Right atrium auricular region (tissue), 2 donors: ENCODE data around the gene JAKMIP2. TPM values are rescaled to one million over a fixed set of nuclear protein-coding genes. Genes with fewer than 3 reads are reported as not detected.

Source experiments
- DNase-seq: peaks from one replicate; pipeline ENCODE4 v3.0.0-alpha.2; 2019; ENCODE audit warnings: low spot score
- H3K27ac ChIP-seq, 2 donors: fragments of 200-600 bp; sonication (generic); 1 replicate in 1 of 2; 2 replicates in 1 of 2; pipeline ENCODE4 v1.5.1; 2016 to 2019
- H3K27me3 ChIP-seq, 2 donors: fragments of 200-600 bp; sonication (generic); one replicate each; pipeline versions ENCODE4 v1.5.1 to v1.6.0; 2017 to 2019
- H3K36me3 ChIP-seq: fragments of 200-600 bp; sonication (generic); one replicate; pipeline ENCODE4 v1.5.1; 2016
- H3K4me1 ChIP-seq, 2 donors: fragments of 200-600 bp; sonication (generic); one replicate each; pipeline versions ENCODE4 v1.5.1 to v1.6.0; 2017 to 2019
- H3K4me3 ChIP-seq, 2 donors: fragments of 200-600 bp; sonication (generic); 1 replicate in 1 of 2; 2 replicates in 1 of 2; pipeline ENCODE4 v1.5.1; 2017 to 2019; ENCODE audit warnings: mild to moderate bottlenecking in 1 of 2, moderate library complexity in 1 of 2
- H3K9me3 ChIP-seq, 2 donors: fragments of 200-600 bp; sonication (generic); one replicate each; pipeline ENCODE4 v1.5.1; 2019
- total RNA-seq, 2 donors: library from RNA; depleted of rRNA; stranded (reverse); fragments of >200 nt; gene quantifications; one replicate each; pipeline ENCODE4 v1.1.0, GENCODE V29; 2016
- TF ChIP-seq, protein P1 (sequence below), 2 donors: fragments of 200-600 bp; sonication (generic); IDR thresholded peaks; one replicate each; pipeline ENCODE4 v1.5.1; 2019; ENCODE audit warnings: antibody characterized with exemption in 2 of 2

Gene JAKMIP2
- total RNA-seq, 2 donors from 2014 or later, result 0.16 to 0.33 TPM

DNA sequence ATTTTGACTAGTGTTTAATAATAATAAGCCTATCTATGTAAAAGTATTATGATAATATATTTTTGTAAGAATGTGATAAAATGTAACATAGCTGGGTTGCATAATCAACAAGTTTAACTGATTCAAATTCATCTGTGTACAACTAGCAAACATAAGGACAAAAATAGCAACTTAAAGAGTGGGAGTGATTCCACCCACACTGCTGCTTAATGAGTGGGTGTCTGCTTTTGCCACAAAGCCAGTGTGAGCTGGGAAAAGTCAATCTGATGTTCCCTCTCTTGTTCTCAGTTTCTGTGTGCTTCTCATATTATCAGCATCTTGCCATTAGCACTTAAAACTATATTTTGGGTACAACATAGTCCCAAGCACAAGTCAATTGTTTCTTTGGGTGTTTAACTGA lies 161.5 kb downstream of the JAKMIP2 start:
- H3K36me3 ChIP-seq, result no peaks in the 10 kb centered on the region
- no peak for DNase-seq
- no peaks in the 10 kb centered on the region for H3K9me3 ChIP-seq
- H3K4me1 ChIP-seq, result no peaks in the 10 kb centered on the region
- TF ChIP-seq, protein P1, sequence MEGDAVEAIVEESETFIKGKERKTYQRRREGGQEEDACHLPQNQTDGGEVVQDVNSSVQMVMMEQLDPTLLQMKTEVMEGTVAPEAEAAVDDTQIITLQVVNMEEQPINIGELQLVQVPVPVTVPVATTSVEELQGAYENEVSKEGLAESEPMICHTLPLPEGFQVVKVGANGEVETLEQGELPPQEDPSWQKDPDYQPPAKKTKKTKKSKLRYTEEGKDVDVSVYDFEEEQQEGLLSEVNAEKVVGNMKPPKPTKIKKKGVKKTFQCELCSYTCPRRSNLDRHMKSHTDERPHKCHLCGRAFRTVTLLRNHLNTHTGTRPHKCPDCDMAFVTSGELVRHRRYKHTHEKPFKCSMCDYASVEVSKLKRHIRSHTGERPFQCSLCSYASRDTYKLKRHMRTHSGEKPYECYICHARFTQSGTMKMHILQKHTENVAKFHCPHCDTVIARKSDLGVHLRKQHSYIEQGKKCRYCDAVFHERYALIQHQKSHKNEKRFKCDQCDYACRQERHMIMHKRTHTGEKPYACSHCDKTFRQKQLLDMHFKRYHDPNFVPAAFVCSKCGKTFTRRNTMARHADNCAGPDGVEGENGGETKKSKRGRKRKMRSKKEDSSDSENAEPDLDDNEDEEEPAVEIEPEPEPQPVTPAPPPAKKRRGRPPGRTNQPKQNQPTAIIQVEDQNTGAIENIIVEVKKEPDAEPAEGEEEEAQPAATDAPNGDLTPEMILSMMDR (IDR thresholded peaks at IDR 0.05), result no peak
- H3K27me3 ChIP-seq, result no peaks in the 10 kb centered on the region
- H3K27ac ChIP-seq, result no peak overlapping the region
- H3K4me3 ChIP-seq, result no peak overlapping the region

DNA sequence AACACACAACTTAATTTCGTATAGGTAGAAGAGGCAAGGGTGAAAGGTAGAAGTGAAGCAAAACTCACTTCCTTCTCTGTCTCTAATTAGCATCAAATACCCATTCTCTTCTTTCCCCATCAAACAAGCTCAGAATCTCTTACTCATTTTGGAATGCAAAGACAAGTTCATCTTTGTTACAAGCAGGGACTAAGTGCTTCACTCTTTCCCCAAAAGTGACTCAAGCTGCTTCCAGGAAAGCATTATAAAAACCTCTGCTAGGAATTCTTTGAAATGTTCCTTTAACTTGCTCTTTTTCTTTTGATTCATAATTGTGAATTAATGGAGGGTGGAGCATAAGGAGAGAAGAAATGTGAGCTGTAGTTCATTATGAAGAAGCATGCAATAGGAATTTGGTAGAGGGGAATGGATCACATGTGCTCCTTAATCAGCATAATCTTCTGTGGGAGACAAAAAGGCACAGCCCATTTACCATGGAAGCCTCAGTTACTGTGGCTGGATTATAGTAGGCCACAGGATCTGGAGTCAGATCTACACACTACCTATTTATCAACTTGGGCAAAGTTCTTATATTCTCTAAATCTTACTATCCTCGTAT lies 163.1 kb downstream of the JAKMIP2 start:
- H3K27me3 ChIP-seq, result no peaks in the 10 kb centered on the region
- H3K9me3 ChIP-seq, result no peaks in the 10 kb centered on the region
- no peak overlapping the region for H3K27ac ChIP-seq
- TF ChIP-seq, protein P1 (IDR thresholded peaks at IDR 0.05), result no peak
- no peak overlapping the region for H3K4me3 ChIP-seq
- no peaks in the 10 kb centered on the region for H3K36me3 ChIP-seq
- no peaks in the 10 kb centered on the region for H3K4me1 ChIP-seq
- DNase-seq, result no peak

DNA sequence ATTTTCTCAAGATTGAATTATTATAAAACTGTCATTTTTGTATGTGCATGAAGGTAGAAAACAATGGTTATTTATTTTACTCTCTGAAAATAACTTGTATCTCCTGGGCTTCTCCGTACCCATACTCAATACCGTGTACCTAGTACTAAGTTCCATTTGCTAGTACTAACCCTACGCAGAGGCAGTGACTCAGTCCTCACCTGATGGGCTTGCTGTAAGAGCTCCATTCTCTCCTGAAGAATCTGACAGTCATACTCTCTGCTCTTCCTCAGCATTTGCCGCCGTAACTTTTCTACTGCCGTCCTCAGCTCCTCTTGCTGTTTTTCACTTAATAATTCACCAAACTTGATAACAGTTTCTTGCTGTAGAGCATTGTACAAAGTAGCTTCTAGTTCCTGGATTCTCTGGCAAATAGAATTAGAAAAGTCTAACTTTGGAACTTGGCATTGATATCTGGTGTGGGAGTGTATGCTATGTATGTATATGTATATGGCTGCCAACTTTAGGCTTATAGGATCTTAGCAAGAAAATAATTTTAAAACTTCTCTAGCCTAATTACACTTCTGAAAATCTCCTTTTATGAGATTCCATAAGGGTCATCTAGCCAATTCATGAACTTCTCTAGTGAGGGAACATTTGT lies 164.7 kb downstream of the JAKMIP2 start:
- TF ChIP-seq, protein P1 (IDR thresholded peaks at IDR 0.05), result no peak
- Histone ChIP-seq H3K27ac (no peak overlapping the region), H3K4me1 (no peaks in the 10 kb centered on the region), H3K9me3 (no peaks in the 10 kb centered on the region), H3K4me3 (no peak overlapping the region), H3K36me3 (no peaks in the 10 kb centered on the region), H3K27me3 (no peaks in the 10 kb centered on the region)
- no peak for DNase-seq

DNA sequence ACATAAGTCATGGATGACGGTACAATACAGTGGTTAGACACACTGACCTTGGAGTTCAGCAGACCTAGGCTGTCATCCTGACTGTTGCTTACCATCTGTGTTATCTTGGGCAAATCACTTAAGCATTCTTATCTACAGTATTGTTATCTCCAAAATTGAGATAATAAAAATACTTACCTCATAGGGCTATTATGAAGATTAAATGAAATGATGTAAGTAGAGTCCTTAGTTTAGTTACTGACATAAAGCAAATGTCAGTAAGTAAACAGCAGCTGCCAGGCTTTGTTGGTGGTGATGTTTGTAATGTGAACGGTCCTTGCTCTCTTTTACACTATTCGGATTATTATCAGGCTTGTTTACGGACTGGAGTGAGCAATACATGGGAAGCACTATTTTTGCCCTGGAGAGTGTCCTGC lies 165.3 kb downstream of the JAKMIP2 start:
- Histone ChIP-seq H3K27ac (no peak overlapping the region), H3K27me3 (no peaks in the 10 kb centered on the region)
- TF ChIP-seq, protein P1 (IDR thresholded peaks at IDR 0.05), result no peak

DNA sequence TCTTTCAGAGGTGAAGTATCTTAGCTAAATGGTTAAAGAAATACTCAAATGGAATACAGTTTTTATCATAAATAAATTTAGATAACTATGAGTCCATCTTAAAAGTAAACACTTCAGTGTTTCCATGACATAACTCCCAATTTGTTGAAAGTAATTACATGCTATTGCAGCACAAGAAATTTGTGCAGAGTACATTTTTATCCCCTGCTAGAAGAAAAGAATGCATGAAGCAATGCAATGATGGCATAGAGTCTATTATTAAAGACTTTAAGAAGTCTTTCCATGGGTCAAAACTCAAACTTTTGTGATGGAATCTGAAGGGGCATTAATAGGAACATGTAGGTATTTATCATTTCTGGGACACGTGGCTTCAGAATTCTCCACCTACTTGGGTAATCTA lies 166.1 kb downstream of the JAKMIP2 start:
- H3K4me3 ChIP-seq, result no peak overlapping the region
- no peaks in the 10 kb centered on the region for H3K27me3 ChIP-seq
- H3K9me3 ChIP-seq, result no peaks in the 10 kb centered on the region
- H3K4me1 ChIP-seq, result no peaks in the 10 kb centered on the region
- DNase-seq, result no peak
- no peaks in the 10 kb centered on the region for H3K36me3 ChIP-seq
- no peak overlapping the region for H3K27ac ChIP-seq
- TF ChIP-seq, protein P1 (IDR thresholded peaks at IDR 0.05), result no peak

More for the DNA sequence above, 165.3 kb downstream of the JAKMIP2 start:
- Histone ChIP-seq H3K36me3 (no peaks in the 10 kb centered on the region), H3K4me3 (no peak overlapping the region), H3K4me1 (no peaks in the 10 kb centered on the region), H3K9me3 (no peaks in the 10 kb centered on the region)
- DNase-seq, result no peak
